SU-DHL-6 (cell line): ENCODE data around the gene IGSF21.

ENCODE experiments used
- EZH2phosphoT487 ChIP-seq: fragments of 200-600 bp; sonication (generic), shearing (Covaris generic); conservative IDR thresholded peaks from 2 replicates; pipeline ENCODE4 v1.6.1; 2018; ENCODE audit warnings: mild to moderate bottlenecking, antibody characterized with exemption, low read length, moderate library complexity, mixed read lengths
- TF ChIP-seq, protein P1 (sequence below): fragments of 200-600 bp; sonication (generic); IDR thresholded peaks from one replicate; pipeline ENCODE4 v1.5.1; 2017; ENCODE audit warnings: antibody characterized with exemption, mild to moderate bottlenecking, low read length, moderate library complexity; ENCODE audit not compliant: insufficient read depth, poor library complexity, severe bottlenecking

DNA sequence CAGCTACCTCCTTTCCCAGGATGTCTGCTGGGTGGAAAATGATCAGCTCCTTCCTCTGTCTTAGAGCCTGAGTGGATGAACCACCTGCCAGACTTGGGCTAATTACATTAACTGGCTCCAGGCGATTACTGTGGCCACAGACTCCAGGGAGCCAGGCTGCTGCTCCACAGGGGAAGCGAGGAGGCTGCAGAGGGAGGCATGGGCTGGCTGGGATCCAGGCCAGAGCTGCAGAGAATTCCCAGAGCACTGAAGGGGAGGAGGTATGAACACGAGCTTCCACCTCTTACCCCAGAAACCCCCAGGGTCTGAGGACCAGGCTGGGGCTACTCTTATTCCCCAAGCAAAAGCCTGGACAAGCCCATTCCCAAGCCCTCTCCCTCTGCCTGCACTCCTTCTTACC, 237.2 kb downstream of the IGSF21 start:
- TF ChIP-seq, protein P1, sequence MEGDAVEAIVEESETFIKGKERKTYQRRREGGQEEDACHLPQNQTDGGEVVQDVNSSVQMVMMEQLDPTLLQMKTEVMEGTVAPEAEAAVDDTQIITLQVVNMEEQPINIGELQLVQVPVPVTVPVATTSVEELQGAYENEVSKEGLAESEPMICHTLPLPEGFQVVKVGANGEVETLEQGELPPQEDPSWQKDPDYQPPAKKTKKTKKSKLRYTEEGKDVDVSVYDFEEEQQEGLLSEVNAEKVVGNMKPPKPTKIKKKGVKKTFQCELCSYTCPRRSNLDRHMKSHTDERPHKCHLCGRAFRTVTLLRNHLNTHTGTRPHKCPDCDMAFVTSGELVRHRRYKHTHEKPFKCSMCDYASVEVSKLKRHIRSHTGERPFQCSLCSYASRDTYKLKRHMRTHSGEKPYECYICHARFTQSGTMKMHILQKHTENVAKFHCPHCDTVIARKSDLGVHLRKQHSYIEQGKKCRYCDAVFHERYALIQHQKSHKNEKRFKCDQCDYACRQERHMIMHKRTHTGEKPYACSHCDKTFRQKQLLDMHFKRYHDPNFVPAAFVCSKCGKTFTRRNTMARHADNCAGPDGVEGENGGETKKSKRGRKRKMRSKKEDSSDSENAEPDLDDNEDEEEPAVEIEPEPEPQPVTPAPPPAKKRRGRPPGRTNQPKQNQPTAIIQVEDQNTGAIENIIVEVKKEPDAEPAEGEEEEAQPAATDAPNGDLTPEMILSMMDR = no peak
- no peak for TF ChIP-seq EZH2phosphoT487
